ENCODE results near the gene NEGR1.
"Not testable (repeated sequence)": the region's sequence is repeated elsewhere in the genome, so short reads cannot be mapped to it uniquely, and the experiment has no call there.

Gene NEGR1

DNA sequence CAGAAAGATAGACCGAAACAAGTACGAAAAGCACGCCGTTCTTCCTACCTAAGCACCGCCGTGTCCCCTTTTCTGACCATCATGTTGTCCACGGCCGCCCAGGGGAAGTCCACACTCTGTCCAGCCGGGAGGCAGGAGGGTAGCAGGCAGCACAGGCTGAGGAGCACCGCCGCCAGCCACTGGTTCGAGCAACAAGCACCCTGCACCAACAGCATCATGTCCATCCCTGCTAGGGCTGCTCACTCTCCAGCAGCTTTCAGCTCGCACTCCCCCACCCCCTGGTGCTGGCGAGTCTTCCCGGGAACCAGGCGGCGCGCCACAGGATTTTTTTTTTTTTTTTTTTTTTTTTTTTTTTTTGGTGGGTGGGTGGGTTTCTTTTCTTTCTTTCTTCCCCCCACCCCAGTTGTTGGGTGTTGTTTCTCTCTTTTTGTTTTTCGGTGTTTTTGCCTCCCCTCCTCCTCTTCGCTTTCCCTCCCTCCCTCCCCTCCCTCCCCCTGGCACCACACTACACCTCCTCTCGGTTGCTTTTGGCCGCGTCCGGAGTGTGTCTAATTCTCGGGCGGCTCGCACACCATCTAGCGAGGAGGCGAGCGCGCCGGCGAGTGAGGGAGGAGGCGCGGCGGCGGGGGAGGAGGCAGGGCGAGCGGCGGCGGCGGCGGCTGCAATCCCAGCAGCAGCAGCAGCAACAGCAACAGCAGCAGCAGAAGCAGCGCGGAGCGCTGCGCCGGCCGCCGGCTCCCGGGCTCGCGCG, at the start of gene NEGR1:
Gene NEGR1, minus strand, starts transcription at position 269 of the 751 bp plus-strand sequence.
- in situ Hi-C loops (cut with MboI; ENCODE audit: low sequenced_read_pairs): no loop called here

DNA sequence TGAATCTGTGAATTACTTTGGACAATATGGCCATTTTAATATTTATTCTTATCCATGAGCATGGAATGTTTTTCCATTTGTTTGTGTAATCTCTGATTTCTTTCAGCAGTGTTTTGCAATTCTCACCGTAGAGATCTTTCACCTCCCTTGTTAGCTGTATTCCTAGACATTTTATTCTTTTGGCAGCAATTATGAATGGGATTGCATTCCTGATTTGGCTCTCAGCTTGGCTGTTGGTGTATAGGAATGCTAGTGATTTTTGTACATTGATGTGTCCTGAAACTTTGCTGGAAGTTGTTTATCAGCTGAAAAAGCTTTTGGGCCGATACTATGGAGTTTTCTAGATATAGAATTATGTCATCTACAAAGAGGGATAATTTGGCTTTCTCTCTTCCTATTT, 44.2 kb upstream of the NEGR1 start:
- in situ Hi-C loops (cut with MboI; ENCODE audit: low sequenced_read_pairs): no loop called here

DNA sequence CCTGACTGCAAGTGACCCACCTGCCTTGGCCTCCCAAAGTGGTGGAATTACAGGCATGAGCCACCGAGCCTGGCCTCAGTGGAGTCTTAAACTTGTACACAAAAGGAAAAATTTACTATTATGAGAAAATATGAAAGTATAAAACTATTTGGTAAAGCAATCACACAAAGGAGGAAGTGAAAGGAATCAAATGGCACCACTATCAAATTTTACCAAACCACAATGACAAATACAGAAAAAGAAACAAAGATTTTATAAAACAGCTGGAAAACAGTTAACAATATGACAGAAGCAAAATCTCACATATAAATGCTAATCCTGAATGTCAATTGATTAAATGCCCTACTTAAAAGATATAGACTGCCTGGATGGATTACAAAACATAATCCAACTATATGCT, 42.1 kb upstream of the NEGR1 start:
- in situ Hi-C loops (cut with MboI; ENCODE audit: low sequenced_read_pairs): no loop called here

- in situ Hi-C loops (cut with MboI; ENCODE audit: low sequenced_read_pairs): no loop called here
Observed at GRCh38 chr1:72322910-72323309, 40.6 kb upstream of the NEGR1 start.

GRCh38 chr1:72296501-72296900, 14.2 kb upstream of the NEGR1 start:
- in situ Hi-C loops (cut with MboI; ENCODE audit: low sequenced_read_pairs): no loop called here

- in situ Hi-C loops (cut with MboI; ENCODE audit: low sequenced_read_pairs): no loop called here
Observed at GRCh38 chr1:72288886-72289285, 6.5 kb upstream of the NEGR1 start.

DNA sequence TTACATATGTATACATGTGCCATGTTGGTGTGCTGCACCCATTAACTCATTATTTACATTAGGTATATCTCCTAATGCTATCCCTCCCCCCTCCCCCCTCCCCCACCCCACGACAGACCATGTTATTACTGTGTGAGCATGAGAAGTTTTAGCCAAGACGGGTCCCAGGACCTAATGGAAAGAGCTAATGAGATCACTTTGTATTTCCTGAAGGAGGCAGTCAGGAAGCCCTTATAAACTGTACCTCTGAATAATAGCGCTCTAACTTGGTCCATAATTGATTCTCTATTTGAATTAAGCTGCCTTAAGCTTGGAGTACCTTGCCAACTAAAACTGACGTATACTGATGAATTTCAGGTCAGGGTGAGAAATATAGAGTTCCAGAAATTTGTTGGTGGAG, 4.1 kb upstream of the NEGR1 start:
- in situ Hi-C loops (cut with MboI; ENCODE audit: low sequenced_read_pairs): no loop called here

DNA sequence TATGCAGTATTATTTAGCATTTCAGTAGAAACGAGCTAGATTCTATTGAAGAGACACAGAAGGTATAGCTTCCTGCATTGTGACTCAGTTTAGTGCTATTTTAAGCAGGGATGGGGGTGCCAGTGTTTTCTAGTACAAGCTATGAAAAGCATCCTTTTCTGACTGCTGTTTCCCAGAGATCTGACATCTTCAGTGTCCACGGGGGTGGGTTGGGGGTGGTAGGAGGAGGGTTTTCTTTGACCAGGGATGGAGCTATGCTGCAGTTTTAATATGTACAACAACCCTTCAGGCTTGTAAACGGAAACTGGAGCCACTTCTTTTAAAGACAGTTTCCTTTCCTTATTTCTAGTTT, 2.7 kb upstream of the NEGR1 start:
- in situ Hi-C loops (cut with MboI; ENCODE audit: low sequenced_read_pairs): no loop called here

DNA sequence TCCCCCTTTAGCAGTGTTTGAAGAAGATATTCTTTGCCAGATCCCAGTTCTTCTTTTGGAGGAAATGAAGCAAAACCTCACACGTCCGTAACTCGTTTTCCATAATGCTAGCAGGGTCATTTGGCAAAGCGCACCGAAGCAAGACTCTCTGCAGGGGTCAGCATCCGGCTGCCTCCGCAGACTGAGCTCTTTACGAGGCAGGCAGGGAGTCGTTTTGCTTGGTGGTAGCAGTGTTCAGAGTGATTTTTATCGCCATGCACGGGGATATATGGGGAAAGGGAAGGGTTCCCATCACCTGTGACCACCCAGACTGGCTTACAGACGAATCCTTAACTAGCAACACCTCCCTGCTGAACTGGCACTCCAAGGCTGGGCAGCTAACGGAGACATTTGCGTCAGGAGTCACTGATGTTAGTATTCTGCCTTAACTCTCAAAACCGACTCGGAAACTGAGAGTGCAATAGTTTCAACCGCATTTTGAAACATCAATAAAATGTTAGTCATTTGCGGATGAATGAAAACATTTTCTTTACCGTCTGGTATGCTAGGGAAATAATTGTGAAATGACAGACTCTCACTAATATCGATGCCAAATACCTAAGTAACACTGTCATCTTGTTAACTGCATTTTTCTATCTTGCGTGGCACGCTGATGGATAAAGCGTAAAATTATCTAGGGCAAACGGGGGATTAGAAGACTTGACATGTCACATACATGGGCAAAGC, 2.2 kb upstream of the NEGR1 start:
- in situ Hi-C loops (cut with MboI; ENCODE audit: low sequenced_read_pairs): no loop called here

GRCh38 chr1:72284084-72284347, 1.7 kb upstream of the NEGR1 start:
- in situ Hi-C loops (cut with MboI; ENCODE audit: low sequenced_read_pairs): no loop called here

- in situ Hi-C loops (cut with MboI; ENCODE audit: low sequenced_read_pairs): no loop called here
Observed at GRCh38 chr1:72283307-72284083, 1.2 kb upstream of the NEGR1 start.

DNA sequence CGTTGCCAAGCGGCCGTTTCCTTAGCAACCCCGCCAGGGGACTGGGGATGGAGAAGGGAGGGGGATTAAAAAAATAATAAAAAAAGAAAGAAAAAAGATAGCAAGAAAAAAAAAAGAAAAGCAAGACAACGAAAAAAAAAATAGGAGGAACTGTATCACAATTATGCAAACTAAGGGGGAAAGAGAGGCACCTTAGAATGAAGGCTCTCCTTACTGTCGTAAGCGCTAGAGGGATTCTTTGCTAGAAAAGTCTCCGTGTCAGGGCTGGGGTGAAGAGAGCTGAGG, 625 bp upstream of the NEGR1 start:
- in situ Hi-C loops (cut with MboI; ENCODE audit: low sequenced_read_pairs): no loop called here

DNA sequence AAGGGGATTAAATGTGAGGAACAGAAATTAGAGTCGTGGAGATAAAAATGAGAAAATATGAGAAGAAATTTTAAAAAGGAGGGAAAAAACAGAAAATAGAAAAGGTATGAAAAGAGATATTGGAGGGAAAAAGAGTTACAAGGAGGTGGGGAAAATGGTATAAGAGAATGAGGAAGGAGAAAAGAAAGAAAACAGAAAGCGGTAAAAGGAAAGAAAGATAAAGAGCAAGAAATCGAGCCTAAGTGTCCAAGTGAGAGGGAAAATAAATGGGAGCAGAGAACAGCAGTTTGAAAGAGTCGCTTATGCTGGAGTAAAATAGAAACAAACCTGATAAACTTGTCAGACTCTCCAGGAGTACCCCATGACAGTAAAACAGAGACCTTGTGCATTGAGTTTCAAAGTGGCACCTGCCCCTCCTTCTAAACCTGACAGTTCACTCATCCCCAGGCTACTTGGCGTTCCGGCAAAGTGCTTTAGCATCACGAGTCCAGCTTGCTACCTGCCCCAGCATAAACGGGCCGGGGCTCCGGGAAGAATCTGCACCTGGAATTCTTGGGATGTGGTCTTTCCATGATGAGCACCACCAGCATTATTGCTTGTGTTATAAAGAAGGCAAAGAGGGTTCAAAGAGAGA, 585 bp downstream of the NEGR1 start:
- in situ Hi-C loops (cut with MboI; ENCODE audit: low sequenced_read_pairs): no loop called here

DNA sequence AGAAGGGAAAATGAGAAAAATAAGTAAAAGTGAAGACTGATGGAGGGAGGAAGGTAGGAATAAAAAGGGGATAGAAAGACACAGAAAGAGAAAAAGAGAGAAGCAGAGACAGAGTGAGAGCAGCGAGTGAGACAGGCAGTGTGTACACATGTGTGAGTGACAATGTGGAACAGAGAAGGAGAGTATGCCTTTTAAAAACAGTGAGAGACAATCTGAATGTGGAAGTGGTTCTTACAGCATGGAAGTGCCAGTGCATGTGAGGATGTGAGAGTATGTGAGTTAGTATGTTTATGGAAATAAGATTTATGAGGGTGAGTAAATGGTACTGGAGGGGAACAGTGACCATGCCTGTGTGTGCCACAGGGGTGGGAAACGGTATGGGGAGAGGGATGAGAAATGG, 1.2 kb downstream of the NEGR1 start:
- in situ Hi-C loops (cut with MboI; ENCODE audit: low sequenced_read_pairs): no loop called here

GRCh38 chr1:72280711-72281110, 1.6 kb downstream of the NEGR1 start:
- in situ Hi-C loops (cut with MboI; ENCODE audit: low sequenced_read_pairs): no loop called here

- in situ Hi-C loops (cut with MboI; ENCODE audit: low sequenced_read_pairs): no loop called here
Observed at GRCh38 chr1:72280131-72280530, 2.2 kb downstream of the NEGR1 start.

DNA sequence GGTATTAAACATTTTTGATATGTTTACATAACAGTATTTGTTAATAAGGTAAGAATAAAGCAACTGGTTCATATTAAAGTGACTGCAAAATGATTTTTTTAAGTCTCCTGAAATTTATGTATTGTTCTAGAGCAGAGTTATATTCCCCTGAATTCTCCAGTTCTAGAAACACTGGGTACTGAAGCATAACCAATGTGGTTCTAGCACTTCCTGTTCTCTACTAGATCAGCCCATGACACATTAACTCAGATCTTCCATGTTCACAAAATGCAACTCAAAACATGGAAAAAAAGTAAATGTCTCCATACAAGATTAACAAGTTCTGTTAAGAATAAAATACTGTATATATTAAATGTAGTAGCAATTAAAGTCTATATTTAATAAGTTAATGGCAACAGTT, 3.9 kb downstream of the NEGR1 start:
- in situ Hi-C loops (cut with MboI; ENCODE audit: low sequenced_read_pairs): no loop called here

GRCh38 chr1:72271555-72272085, 10.7 kb downstream of the NEGR1 start:
- in situ Hi-C loops (cut with MboI; ENCODE audit: low sequenced_read_pairs): no loop called here

DNA sequence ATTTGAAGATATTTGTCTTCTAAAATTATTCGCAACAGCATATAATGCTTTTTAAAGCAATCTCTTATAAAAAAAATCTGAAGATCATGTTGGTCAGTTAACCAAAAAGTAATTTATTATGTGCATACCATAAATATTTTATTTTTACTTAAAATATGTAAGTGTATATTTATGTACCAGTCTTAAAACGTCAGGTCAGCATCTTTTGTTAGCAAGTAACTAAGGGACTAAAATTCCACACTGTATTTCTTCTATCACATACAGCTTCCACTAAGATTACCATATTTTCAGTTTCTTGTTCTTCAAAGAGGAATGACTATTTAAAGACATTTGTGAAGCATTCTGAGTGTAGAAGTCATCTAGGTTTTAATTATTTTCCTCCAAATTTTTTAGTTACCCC, 19.6 kb downstream of the NEGR1 start:
- in situ Hi-C loops (cut with MboI; ENCODE audit: low sequenced_read_pairs): no loop called here

- in situ Hi-C loops (cut with MboI; ENCODE audit: low sequenced_read_pairs): no loop called here
Observed at GRCh38 chr1:72253132-72253531, 29.2 kb downstream of the NEGR1 start.

DNA sequence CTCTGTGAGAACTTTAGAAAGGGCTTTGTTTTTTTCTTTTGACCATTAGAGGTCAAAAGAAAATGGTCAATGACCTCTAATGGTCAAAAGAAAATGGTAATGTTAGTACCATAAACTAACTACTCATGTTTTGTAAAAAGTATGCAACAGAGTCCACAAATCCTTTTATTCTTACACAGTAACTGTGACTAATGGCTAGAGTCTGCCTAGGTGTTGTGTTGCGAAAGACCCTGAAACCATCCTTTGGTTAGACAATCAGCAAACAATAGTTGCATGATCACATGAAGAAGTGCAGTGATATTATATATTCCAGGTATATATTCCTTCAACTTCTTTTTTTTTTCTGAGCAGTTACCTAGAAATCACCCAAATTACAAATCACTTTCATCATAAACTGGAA, 40.9 kb downstream of the NEGR1 start:
- in situ Hi-C loops (cut with MboI; ENCODE audit: low sequenced_read_pairs): no loop called here

DNA sequence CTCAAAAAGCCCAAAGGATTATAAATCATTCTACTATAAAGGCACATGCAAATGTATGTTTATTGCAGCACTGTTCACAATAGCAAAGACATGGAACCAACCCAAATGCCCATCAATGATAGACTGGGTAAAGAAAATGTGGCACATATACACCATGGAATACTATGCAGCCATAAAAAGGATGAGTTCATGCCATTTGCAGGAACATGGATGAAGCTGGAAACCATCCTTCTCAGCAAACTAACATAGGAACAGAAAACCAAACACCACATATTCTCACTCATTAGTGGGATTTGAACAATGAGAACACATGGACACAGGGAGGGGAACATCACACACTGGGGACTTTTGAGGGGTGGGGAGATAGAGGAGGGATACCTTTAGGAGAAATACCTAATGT, 46.4 kb downstream of the NEGR1 start:
- in situ Hi-C loops (cut with MboI; ENCODE audit: low sequenced_read_pairs): not testable (repeated sequence)
